OCI-LY3 (cell line): ENCODE data around the gene GRK1.

Experiments
- CTCF ChIP-seq: fragments of 200-600, 300-600 bp; sonication (generic); IDR thresholded peaks from 2 replicates; pipeline ENCODE4 v1.5.1; 2014; ENCODE audit warnings: antibody characterized with exemption, low read length, low read depth
- EZH2phosphoT487 ChIP-seq: fragments of 200-600 bp; shearing (Covaris generic); IDR thresholded peaks from 2 replicates; pipeline ENCODE4 v1.6.1; 2018; ENCODE audit warnings: antibody characterized with exemption, mixed run types, low read depth

- TF ChIP-seq CTCF (no peak), EZH2phosphoT487 (no peak)
These were observed 19.4 kb upstream of the GRK1 start for GRCh38 chr13:113647351-113648215.
